Measurements from ENCODE around the gene SNX10. TPM values are rescaled to one million over a fixed set of nuclear protein-coding genes. Genes with fewer than 3 reads are reported as not detected.

The SNX10 gene
- polyA plus RNA-seq, 1 experiment = not detected

GRCh38 chr7:26328498-26329390, 37.1 kb downstream of the SNX10 start:
- Histone ChIP-seq H3K4me3 (ENCODE audit: low read depth, low read length) (no peak overlapping the region), H3K9me3 (ENCODE audit: control insufficient read depth, insufficient read depth, low read length) (no peaks in the 10 kb centered on the region), H3K27me3 (ENCODE audit: control insufficient read depth, insufficient read depth, low read length) (no peaks in the 10 kb centered on the region), H3K27ac (ENCODE audit: low read depth, low read length) (no peak overlapping the region)
- POLR2A ChIA-PET = no interaction called here
- no peak for TF ChIP-seq CTCF (IDR thresholded peaks at IDR 0.05; ENCODE audit: low read depth, low read length)
- no peak for DNase-seq (ENCODE audit: low read depth, low spot score)
- CTCF ChIA-PET = no interaction called here

- Histone ChIP-seq H3K4me3 (ENCODE audit: low read depth, low read length) (no peak overlapping the region), H3K27ac (ENCODE audit: low read depth, low read length) (no peak overlapping the region), H3K27me3 (ENCODE audit: control insufficient read depth, insufficient read depth, low read length) (no peaks in the 10 kb centered on the region), H3K9me3 (ENCODE audit: control insufficient read depth, insufficient read depth, low read length) (no peaks in the 10 kb centered on the region)
- POLR2A ChIA-PET = no interaction called here
- TF ChIP-seq CTCF (IDR thresholded peaks at IDR 0.05; ENCODE audit: low read depth, low read length) = no peak
- no peak for DNase-seq (ENCODE audit: low read depth, low spot score)
- CTCF ChIA-PET = no interaction called here
Measured at GRCh38 chr7:26329520-26330255, 38.0 kb downstream of the SNX10 start.

GRCh38 chr7:26331113-26331512, 39.5 kb downstream of the SNX10 start:
- TF ChIP-seq CTCF (IDR thresholded peaks at IDR 0.05; ENCODE audit: low read depth, low read length) = no peak
- ChIA-PET POLR2A (no interaction called here), CTCF (interaction anchor here (0.8 kb wide), 1 partner anchor 241 kb away, joined by 3 read pairs; no protein-coding TSS in a partner anchor)
- H3K9me3 ChIP-seq (ENCODE audit: control insufficient read depth, insufficient read depth, low read length) = no peaks in the 10 kb centered on the region
- H3K27me3 ChIP-seq (ENCODE audit: control insufficient read depth, insufficient read depth, low read length) = no peaks in the 10 kb centered on the region
- H3K4me3 ChIP-seq (ENCODE audit: low read depth, low read length) = no peak overlapping the region
- no peak overlapping the region for H3K27ac ChIP-seq (ENCODE audit: low read depth, low read length)
- DNase-seq (ENCODE audit: low read depth, low spot score) = no peak

GRCh38 chr7:26331789-26332188, 40.1 kb downstream of the SNX10 start:
- ChIA-PET CTCF (no interaction called here), POLR2A (no interaction called here)
- TF ChIP-seq CTCF (IDR thresholded peaks at IDR 0.05; ENCODE audit: low read depth, low read length) = no peak
- Histone ChIP-seq H3K27ac (ENCODE audit: low read depth, low read length) (no peak overlapping the region), H3K9me3 (ENCODE audit: control insufficient read depth, insufficient read depth, low read length) (no peaks in the 10 kb centered on the region), H3K27me3 (ENCODE audit: control insufficient read depth, insufficient read depth, low read length) (no peaks in the 10 kb centered on the region), H3K4me3 (ENCODE audit: low read depth, low read length) (no peak overlapping the region)
- no peak for DNase-seq (ENCODE audit: low read depth, low spot score)

- H3K27me3 ChIP-seq (ENCODE audit: control insufficient read depth, insufficient read depth, low read length) = no peaks in the 10 kb centered on the region
- H3K9me3 ChIP-seq (ENCODE audit: control insufficient read depth, insufficient read depth, low read length) = no peaks in the 10 kb centered on the region
- no peak for TF ChIP-seq CTCF (IDR thresholded peaks at IDR 0.05; ENCODE audit: low read depth, low read length)
- no peak overlapping the region for H3K4me3 ChIP-seq (ENCODE audit: low read depth, low read length)
- DNase-seq (ENCODE audit: low read depth, low spot score) = no peak
- H3K27ac ChIP-seq (ENCODE audit: low read depth, low read length) = no peak overlapping the region
- CTCF ChIA-PET = no interaction called here
- POLR2A ChIA-PET = no interaction called here
Measured at GRCh38 chr7:26332698-26333097, 41.0 kb downstream of the SNX10 start.
